Panc1 (cell line): ENCODE measurements around the gene DKK1.

Experiments used
- CTCF ChIP-seq: fragments of 450-650 bp; IDR thresholded peaks from 2 replicates; pipeline ENCODE4 v1.5.1; 2017; ENCODE audit warnings: mild to moderate bottlenecking
- POLR2AphosphoS5 ChIP-seq: IDR thresholded peaks from 2 replicates; pipeline ENCODE4 v1.6.1; 2012; ENCODE audit warnings: mild to moderate bottlenecking, low read depth, low read length, moderate library complexity

GRCh38 chr10:52297747-52298146 lies 16.3 kb upstream of the DKK1 start:
- no peak for TF ChIP-seq CTCF
- no peak for TF ChIP-seq POLR2AphosphoS5
